HCT116 (cell line): ENCODE data around the gene LIMA1. TPM values are rescaled to one million over a fixed set of nuclear protein-coding genes. Genes with fewer than 3 reads are reported as not detected.

Experiments used
- ATAC-seq: fragments of 200-7000 bp; cut with Tn5 transposase; 2 replicates; pipeline ENCODE4 v1.9.1; 2020; ENCODE audit warnings: mild to moderate bottlenecking, moderate library complexity
- BruUV-seq: library from RNA; stranded (reverse); fragments of 400-500 nt; replicated peaks from 2 replicates; lab custom pipeline; 2021; lab: Mats Ljungman, UMichigan
- CTCF ChIA-PET: fragments of 300-600 bp; sonication (Branson Sonifier 250); formaldehyde crosslinking; loops from one replicate; lab custom pipeline; 2021; ENCODE audit warnings: antibody characterized with exemption; lab: Charles Lee
- POLR2A ChIA-PET: fragments of 300-600, 350-600 bp; sonication (Branson Sonifier 250); formaldehyde crosslinking; loops from one replicate; lab custom pipeline; 2021; ENCODE audit warnings: antibody characterized with exemption; lab: Charles Lee
- RAD21 ChIA-PET, 2 experiments: fragments of 300-600 bp; sonication (Branson Sonifier 250); formaldehyde crosslinking; loops; one replicate each; lab custom pipeline; 2023; ENCODE audit warnings: low total read pairs in 2 of 2; ENCODE audit not compliant: uncharacterized antibody in 2 of 2, unreplicated experiment in 2 of 2, low non-redundant PET in 1 of 2; lab: Charles Lee
- DNase-seq: peaks from one replicate; pipeline ENCODE4 v3.0.0-alpha.2; 2010; ENCODE audit warnings: low read depth, low spot score
- H2AFZ ChIP-seq: fragments of 200-600 bp; shearing (Covaris generic), sonication (generic); 2 replicates; pipeline ENCODE4 v1.6.1; 2017; ENCODE audit warnings: low read depth, mixed run types, mixed read lengths, antibody characterized with exemption, low read length; ENCODE audit not compliant: poor library complexity, severe bottlenecking
- H3K27ac ChIP-seq: 2 replicates; pipeline ENCODE4 v1.5.1; 2012; ENCODE audit warnings: low read depth, low read length
- H3K27me3 ChIP-seq: fragments of 200-600 bp; sonication (generic); 2 replicates; pipeline ENCODE4 v1.6.1; 2016; ENCODE audit warnings: mixed run types, low read length, mixed read lengths; ENCODE audit not compliant: insufficient read depth
- H3K36me3 ChIP-seq, 2 experiments: fragments of 200-500 bp in 1 of 2; fragments of 200-600 bp in 1 of 2; sonication (Bioruptor generic) in 1 of 2; sonication (generic) in 1 of 2; 2 replicates each; pipeline versions ENCODE4 v1.5.1 to v1.6.1; 2014 to 2016; ENCODE audit warnings: low read length in 2 of 2, inconsistent platforms in 1 of 2, mixed read lengths in 1 of 2, mixed run types in 1 of 2; ENCODE audit not compliant: insufficient read depth in 2 of 2, control insufficient read depth in 1 of 2
- H3K4me1 ChIP-seq, 2 experiments: fragments of 200-600 bp in 1 of 2; sonication (generic) in 1 of 2; 2 replicates each; pipeline versions ENCODE4 v1.5.1 to v1.6.1; 2012 to 2017; ENCODE audit warnings: low read length in 2 of 2, inconsistent platforms in 1 of 2, mild to moderate bottlenecking in 1 of 2, mixed read lengths in 1 of 2, mixed run types in 1 of 2, moderate library complexity in 1 of 2; ENCODE audit not compliant: insufficient read depth in 2 of 2, control insufficient read depth in 1 of 2
- H3K4me2 ChIP-seq: fragments of 200-600 bp; sonication (generic); 2 replicates; pipeline ENCODE4 v1.6.1; 2017; ENCODE audit warnings: mixed run types, low read length, mixed read lengths
- H3K4me3 ChIP-seq, 2 experiments: fragments of 200-600 bp in 1 of 2; sonication (generic) in 1 of 2; replicated peaks in 1 of 2; 2 replicates each; pipeline ENCODE4 v1.5.1; 2011 to 2016; ENCODE audit warnings: low read length in 2 of 2, control low read depth in 1 of 2, low read depth in 1 of 2, mild to moderate bottlenecking in 1 of 2, mixed read lengths in 1 of 2, mixed run types in 1 of 2
- H3K79me2 ChIP-seq: fragments of 200-600 bp; sonication (generic); 2 replicates; pipeline ENCODE4 v1.6.1; 2017; ENCODE audit warnings: mild to moderate bottlenecking, mixed run types, low read length, moderate library complexity, mixed read lengths; ENCODE audit not compliant: insufficient read depth
- H3K9ac ChIP-seq: fragments of 200-600 bp; sonication (generic); 2 replicates; pipeline ENCODE4 v1.6.1; 2016; ENCODE audit warnings: low read length, mixed read lengths
- H3K9me2 ChIP-seq: fragments of 200-600 bp; sonication (generic), shearing (Covaris generic); 2 replicates; pipeline ENCODE4 v1.6.1; 2017; ENCODE audit warnings: mixed run types, mild to moderate bottlenecking, moderate library complexity; ENCODE audit not compliant: insufficient read depth
- H3K9me3 ChIP-seq, 2 experiments: fragments of 200-500 bp in 1 of 2; fragments of 200-600 bp in 1 of 2; sonication (Bioruptor generic) in 1 of 2; sonication (generic) in 1 of 2; 2 replicates each; pipeline ENCODE4 v1.6.1; 2014 to 2017; ENCODE audit warnings: low read length in 2 of 2, mixed read lengths in 2 of 2, inconsistent platforms in 1 of 2, low read depth in 1 of 2, mild to moderate bottlenecking in 1 of 2, mixed run types in 1 of 2, moderate library complexity in 1 of 2; ENCODE audit not compliant: control insufficient read depth in 1 of 2, insufficient read depth in 1 of 2
- H4K20me1 ChIP-seq: fragments of 200-600 bp; sonication (generic), shearing (Covaris generic); 2 replicates; pipeline ENCODE4 v1.6.1; 2017; ENCODE audit warnings: mixed run types, mild to moderate bottlenecking, moderate library complexity; ENCODE audit not compliant: insufficient read depth
- EZH2 ChIP-seq: fragments of 200-600 bp; sonication (generic); IDR thresholded peaks from 2 replicates; pipeline ENCODE4 v1.6.1; 2017; ENCODE audit warnings: antibody characterized with exemption, mixed run types
- JUND ChIP-seq: IDR thresholded peaks from 2 replicates; pipeline ENCODE4 v1.6.1; 2012
- RAD21 ChIP-seq: IDR thresholded peaks from 2 replicates; pipeline ENCODE4 v1.6.1; 2012; ENCODE audit warnings: low read depth, mild to moderate bottlenecking
- SIN3A ChIP-seq: IDR thresholded peaks from 2 replicates; pipeline ENCODE4 v1.6.1; 2012; ENCODE audit warnings: low read depth
- ZFX ChIP-seq: fragments of 450-650 bp; IDR thresholded peaks from 2 replicates; pipeline ENCODE4 v1.6.1; 2017
- intact Hi-C: fragments of 100-400 bp; cut with micrococcal nuclease; formaldehyde crosslinking; loops from 2 replicates; pipeline ENCODE4 v1.10.0; 2022
- total RNA-seq: library from RNA; stranded (reverse); gene quantifications from one replicate; pipeline ENCODE4 v1.2.1, GENCODE V29; 2021; ENCODE audit not compliant: unreplicated experiment
- TF ChIP-seq, protein P1 (sequence below), 3 experiments: fragments of 200-600 bp in 1 of 3; sonication (generic) in 1 of 3; IDR thresholded peaks in 2 of 3; conservative IDR thresholded peaks in 1 of 3; 2 replicates each; pipeline ENCODE4 v1.5.1; 2012 to 2017; ENCODE audit warnings: low read depth in 2 of 3, low read length in 2 of 3, antibody characterized with exemption in 1 of 3, borderline replicate concordance in 1 of 3, control low read depth in 1 of 3, mild to moderate bottlenecking in 1 of 3, mixed read lengths in 1 of 3, mixed run types in 1 of 3, moderate library complexity in 1 of 3; ENCODE audit not compliant: insufficient read depth in 1 of 3
- TF ChIP-seq, protein P2 (sequence below): IDR thresholded peaks from 2 replicates; pipeline ENCODE4 v1.6.1; 2012

The LIMA1 gene
- total RNA-seq, 1 experiment from 2014 or later = 79.6 TPM

DNA sequence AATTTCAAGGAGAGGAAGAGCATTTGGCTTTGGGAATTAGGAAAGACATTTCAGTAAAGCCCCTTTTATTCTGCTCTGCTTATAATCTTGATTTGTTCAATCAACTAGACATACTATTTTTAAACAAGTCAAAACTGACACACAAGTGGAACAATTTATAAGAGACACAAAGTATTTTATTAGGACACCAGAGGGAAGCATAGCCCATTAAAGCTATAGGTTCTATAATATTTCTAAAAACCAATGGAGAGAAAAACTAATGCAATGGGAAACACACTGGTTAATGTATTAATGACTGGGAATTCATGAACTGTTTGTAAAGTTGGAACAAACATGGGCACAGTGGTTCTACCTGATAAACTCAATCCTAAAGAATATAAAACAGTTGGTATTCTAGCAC is 100.9 kb downstream of the LIMA1 start:
- no TSS peak for BruUV-seq
- H3K9me3 ChIP-seq = no peaks in the 10 kb centered on the region
- no peak overlapping the region for H3K27ac ChIP-seq
- ChIA-PET RAD21 (interaction anchor here in 1 of 2 experiments (0.6 to 0.8 kb wide), 2 partner anchors 78 to 132 kb away, joined by 3 to 5 read pairs; no protein-coding TSS in a partner anchor), POLR2A (no interaction called here), CTCF (interaction anchor here (1.2 kb wide), 1 partner anchor 132 kb away, joined by 7 read pairs; no protein-coding TSS in a partner anchor)
- no peaks in the 10 kb centered on the region for H3K4me1 ChIP-seq
- peaks cover 0 to 22% of the 10 kb centered on the region in 2 experiments; a peak in 1 of 4 replicates for H3K36me3 ChIP-seq
- intact Hi-C loops = loop anchor here (2.0 to 10.0 kb wide), 2 partner anchors 132 to 408 kb away; no protein-coding TSS in a partner anchor
- 0 out of 2 replicates have a peak, but pooled peaks cover 4% of the 10 kb centered on the region for H4K20me1 ChIP-seq
- no peak overlapping the region for H3K4me3 ChIP-seq
- TF ChIP-seq, protein P1, sequence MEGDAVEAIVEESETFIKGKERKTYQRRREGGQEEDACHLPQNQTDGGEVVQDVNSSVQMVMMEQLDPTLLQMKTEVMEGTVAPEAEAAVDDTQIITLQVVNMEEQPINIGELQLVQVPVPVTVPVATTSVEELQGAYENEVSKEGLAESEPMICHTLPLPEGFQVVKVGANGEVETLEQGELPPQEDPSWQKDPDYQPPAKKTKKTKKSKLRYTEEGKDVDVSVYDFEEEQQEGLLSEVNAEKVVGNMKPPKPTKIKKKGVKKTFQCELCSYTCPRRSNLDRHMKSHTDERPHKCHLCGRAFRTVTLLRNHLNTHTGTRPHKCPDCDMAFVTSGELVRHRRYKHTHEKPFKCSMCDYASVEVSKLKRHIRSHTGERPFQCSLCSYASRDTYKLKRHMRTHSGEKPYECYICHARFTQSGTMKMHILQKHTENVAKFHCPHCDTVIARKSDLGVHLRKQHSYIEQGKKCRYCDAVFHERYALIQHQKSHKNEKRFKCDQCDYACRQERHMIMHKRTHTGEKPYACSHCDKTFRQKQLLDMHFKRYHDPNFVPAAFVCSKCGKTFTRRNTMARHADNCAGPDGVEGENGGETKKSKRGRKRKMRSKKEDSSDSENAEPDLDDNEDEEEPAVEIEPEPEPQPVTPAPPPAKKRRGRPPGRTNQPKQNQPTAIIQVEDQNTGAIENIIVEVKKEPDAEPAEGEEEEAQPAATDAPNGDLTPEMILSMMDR (IDR thresholded peaks at IDR 0.05 in 2 of 3, conservative IDR thresholded peaks at IDR 0.05 in 1 of 3; ENCODE audit: borderline replicate concordance in 1 of 3, insufficient read depth in 1 of 3, low read depth in 2 of 3, low read length in 2 of 3) = peak in 2 of 3 experiments; percentile 30 to 33; a peak in 1 of 6 replicates
- TF ChIP-seq ZFX = no peak
- no peak for TF ChIP-seq SIN3A
- TF ChIP-seq RAD21 = peak; percentile 65
- no peak for TF ChIP-seq JUND
- no peak for ATAC-seq
- no peaks in the 10 kb centered on the region for H3K9me2 ChIP-seq
- no peak overlapping the region for H2AFZ ChIP-seq
- no peak for DNase-seq
- no peaks in the 10 kb centered on the region for H3K27me3 ChIP-seq
- no peak overlapping the region for H3K4me2 ChIP-seq
- H3K79me2 ChIP-seq = no peaks in the 10 kb centered on the region
- no peak overlapping the region for H3K9ac ChIP-seq

DNA sequence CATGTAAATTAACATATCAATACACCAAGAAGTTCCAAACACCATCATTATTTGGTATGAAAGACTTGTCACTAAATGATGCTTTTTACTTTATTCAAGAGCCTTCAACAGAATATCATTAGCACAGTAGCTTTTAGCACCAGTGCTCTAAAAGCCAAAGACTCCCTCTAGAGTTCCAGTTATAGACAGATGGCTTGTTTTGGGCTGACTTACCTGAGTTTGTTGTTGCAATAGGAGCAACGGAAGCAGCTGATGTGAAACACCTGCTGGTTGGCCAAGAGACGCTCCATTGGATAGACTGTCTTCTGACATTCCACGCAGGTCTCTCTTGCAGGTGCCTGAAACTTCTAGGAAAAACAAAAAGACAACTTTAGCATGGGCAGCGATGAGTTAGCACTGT is 101.6 kb downstream of the LIMA1 start:
- 0 out of 2 replicates have a peak, but pooled peaks cover 4% of the 10 kb centered on the region for H4K20me1 ChIP-seq
- DNase-seq = no peak
- no peaks in the 10 kb centered on the region for H3K9me3 ChIP-seq
- no peak overlapping the region for H3K4me2 ChIP-seq
- no peak overlapping the region for H3K4me3 ChIP-seq
- peaks cover 0 to 29% of the 10 kb centered on the region in 2 experiments; a peak in 1 of 4 replicates for H3K36me3 ChIP-seq
- H3K27me3 ChIP-seq = no peaks in the 10 kb centered on the region
- CTCF ChIA-PET = interaction anchor here (1.2 kb wide), 1 partner anchor 133 kb away, joined by 3 read pairs; no protein-coding TSS in a partner anchor
- no peak for ATAC-seq
- no peak for TF ChIP-seq SIN3A
- TF ChIP-seq RAD21 = no peak
- TF ChIP-seq, protein P2, sequence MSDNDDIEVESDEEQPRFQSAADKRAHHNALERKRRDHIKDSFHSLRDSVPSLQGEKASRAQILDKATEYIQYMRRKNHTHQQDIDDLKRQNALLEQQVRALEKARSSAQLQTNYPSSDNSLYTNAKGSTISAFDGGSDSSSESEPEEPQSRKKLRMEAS = no peak
- TF ChIP-seq JUND = no peak
- TF ChIP-seq EZH2 = no peak
- TF ChIP-seq, all 23 proteins: peak for 0
- ChIA-PET RAD21 (no interaction called here), POLR2A (interaction anchor here (1.5 kb wide), 1 partner anchor 9 kb away, joined by 4 read pairs; no protein-coding TSS in a partner anchor)
- Histone ChIP-seq H3K9me2 (no peaks in the 10 kb centered on the region), H3K9ac (no peak overlapping the region), H2AFZ (no peak overlapping the region), H3K27ac (no peak overlapping the region), H3K79me2 (no peaks in the 10 kb centered on the region), H3K4me1 (no peaks in the 10 kb centered on the region)
- BruUV-seq = no TSS peak
- intact Hi-C loops = loop anchor here (2.0 to 10.0 kb wide), 2 partner anchors 133 to 407 kb away; no protein-coding TSS in a partner anchor
